IMR-90 (cell line): ENCODE results near the gene MYH16. TPM values are rescaled to one million over a fixed set of nuclear protein-coding genes. Genes with fewer than 3 reads are reported as not detected.
"Not testable (repeated sequence)": the region's sequence is repeated elsewhere in the genome, so short reads cannot be mapped to it uniquely, and the experiment has no call there.

Experiments
- ATAC-seq: fragments of 200-7000 bp; cut with Tn5 transposase; 2 replicates; pipeline ENCODE4 v1.9.1; 2020; ENCODE audit warnings: low read depth, mild to moderate bottlenecking, moderate library complexity
- BruUV-seq: library from RNA; stranded (reverse); fragments of 400-500 nt; replicated peaks from 2 replicates; lab custom pipeline; 2021; lab: Mats Ljungman, UMichigan
- CTCF ChIA-PET: fragments of 300-600 bp; formaldehyde crosslinking; extraction: SDS; loops from one replicate; lab custom pipeline; 2021; ENCODE audit warnings: antibody characterized with exemption; lab: Yijun Ruan, JAX
- POLR2A ChIA-PET: fragments of 300-600 bp; sonication (Branson Sonifier 250); formaldehyde crosslinking; loops from one replicate; lab custom pipeline; 2022; ENCODE audit warnings: antibody characterized with exemption; ENCODE audit not compliant: unreplicated experiment; lab: Charles Lee
- DNase-seq: peaks from one replicate; pipeline ENCODE4 v3.0.0; 2013
- H2AFZ ChIP-seq: replicated peaks from 2 replicates; pipeline ENCODE3; 2013; ENCODE audit warnings: low read length, mild to moderate bottlenecking; ENCODE audit not compliant: poor library complexity
- H2AK5ac ChIP-seq: 2 replicates; pipeline ENCODE4 v1.6.1; 2013; ENCODE audit warnings: low read depth, low read length, inconsistent platforms
- H2AK9ac ChIP-seq: replicated peaks from 2 replicates; pipeline ENCODE3; 2013; ENCODE audit warnings: mild to moderate bottlenecking, low read depth, low read length, moderate library complexity; ENCODE audit not compliant: poor library complexity
- H2BK120ac ChIP-seq: 2 replicates; pipeline ENCODE4 v1.6.1; 2013; ENCODE audit warnings: low read depth, low read length, inconsistent platforms
- H2BK15ac ChIP-seq: 3 replicates; pipeline ENCODE4 v1.6.1; 2013; ENCODE audit warnings: low read depth, low read length, inconsistent platforms
- H2BK20ac ChIP-seq: 2 replicates; pipeline ENCODE4 v1.6.1; 2013; ENCODE audit warnings: low read depth, mild to moderate bottlenecking, inconsistent platforms, low read length, moderate library complexity
- H2BK5ac ChIP-seq: 2 replicates; pipeline ENCODE4 v1.6.1; 2013; ENCODE audit warnings: mild to moderate bottlenecking, low read depth, low read length, inconsistent platforms; ENCODE audit not compliant: poor library complexity, severe bottlenecking
- H3K14ac ChIP-seq: replicated peaks from 2 replicates; pipeline ENCODE4 v1.6.1; 2013; ENCODE audit warnings: low read depth, low read length, inconsistent platforms
- H3K18ac ChIP-seq: 2 replicates; pipeline ENCODE4 v1.6.1; 2013; ENCODE audit warnings: low read depth, low read length, control low read depth
- H3K23ac ChIP-seq: 2 replicates; pipeline ENCODE4 v1.6.1; 2013; ENCODE audit warnings: low read depth, low read length, inconsistent platforms
- H3K27ac ChIP-seq: 2 replicates; pipeline ENCODE4 v1.5.1; 2013; ENCODE audit warnings: mild to moderate bottlenecking, control low read depth, low read length; ENCODE audit not compliant: insufficient read depth
- H3K27me3 ChIP-seq: 2 replicates; pipeline ENCODE4 v1.6.1; 2013; ENCODE audit warnings: low read length; ENCODE audit not compliant: control insufficient read depth, insufficient read depth
- H3K36me3 ChIP-seq: 2 replicates; pipeline ENCODE4 v1.6.1; 2013; ENCODE audit warnings: low read length, mixed read lengths; ENCODE audit not compliant: control insufficient read depth, insufficient read depth
- H3K4ac ChIP-seq: 2 replicates; pipeline ENCODE4 v1.6.1; 2013; ENCODE audit warnings: low read depth, low read length, inconsistent platforms
- H3K4me1 ChIP-seq: 2 replicates; pipeline ENCODE4 v1.6.1; 2013; ENCODE audit warnings: low read length, mixed read lengths; ENCODE audit not compliant: control insufficient read depth, insufficient read depth
- H3K4me2 ChIP-seq: 2 replicates; pipeline ENCODE4 v1.6.1; 2013; ENCODE audit warnings: low read depth, mild to moderate bottlenecking, control low read depth, low read length, moderate library complexity
- H3K4me3 ChIP-seq: 2 replicates; pipeline ENCODE4 v1.5.1; 2013; ENCODE audit warnings: low read depth, mild to moderate bottlenecking, control low read depth, low read length, moderate library complexity; ENCODE audit not compliant: insufficient read depth
- H3K56ac ChIP-seq: 2 replicates; pipeline ENCODE4 v1.6.1; 2013; ENCODE audit warnings: low read length, inconsistent platforms; ENCODE audit not compliant: insufficient read depth; ENCODE audit errors: extremely low read depth
- H3K79me1 ChIP-seq, 2 experiments: 2 replicates each; pipeline ENCODE4 v1.6.1; 2013; ENCODE audit warnings: low read length in 2 of 2, inconsistent platforms in 1 of 2, low read depth in 1 of 2
- H3K9ac ChIP-seq: 2 replicates; pipeline ENCODE4 v1.6.1; 2013; ENCODE audit warnings: low read depth, low read length, control low read depth
- H3K9me1 ChIP-seq: 2 replicates; pipeline ENCODE4 v1.6.1; 2013; ENCODE audit warnings: low read length, inconsistent platforms; ENCODE audit not compliant: insufficient read depth
- H3K9me3 ChIP-seq: 2 replicates; pipeline ENCODE4 v1.6.1; 2013; ENCODE audit warnings: low read length; ENCODE audit not compliant: control insufficient read depth, insufficient read depth
- H4K20me1 ChIP-seq: 2 replicates; pipeline ENCODE4 v1.6.1; 2013; ENCODE audit warnings: low read length, inconsistent platforms; ENCODE audit not compliant: insufficient read depth
- H4K5ac ChIP-seq: 2 replicates; pipeline ENCODE4 v1.6.1; 2013; ENCODE audit warnings: mild to moderate bottlenecking, low read depth, low read length, control low read depth
- H4K8ac ChIP-seq, 2 experiments: 2 replicates each; pipeline ENCODE4 v1.6.1; 2013; ENCODE audit warnings: low read depth in 2 of 2, low read length in 2 of 2, control low read depth in 1 of 2, inconsistent platforms in 1 of 2
- H4K91ac ChIP-seq: 2 replicates; pipeline ENCODE4 v1.6.1; 2013; ENCODE audit warnings: low read depth, low read length, inconsistent platforms; ENCODE audit not compliant: insufficient read depth
- NFE2L2 ChIP-seq: fragments of 150-350 bp; IDR thresholded peaks from 2 replicates; pipeline ENCODE4 v1.6.1; 2016; ENCODE audit warnings: low read depth, mild to moderate bottlenecking, low read length
- WGBS, 2 experiments: methylation state at CpG; one replicate each; pipeline versions ENCODE4 v1.1.5 to v1.1.7; 2013; ENCODE audit warnings: missing lambda C conversion rate in 2 of 2; ENCODE audit not compliant: insufficient read length in 1 of 2; ENCODE audit errors: extremely low coverage in 2 of 2; 5-methylcytosine and 5-hydroxymethylcytosine counted together
- dilution Hi-C: fragments of 300-500 bp; cut with HindIII; formaldehyde crosslinking; loops from one replicate; pipeline ENCODE4 v1.14.3; 2018; ENCODE audit warnings: low sequenced_read_pairs; ENCODE audit not compliant: unreplicated experiment
- in situ Hi-C: fragments of 300-500 bp; cut with MboI; formaldehyde crosslinking; loops from 3 replicates; pipeline ENCODE4 v1.14.3; 2019; ENCODE audit warnings: low sequenced_read_pairs, inconsistent platforms, mixed read lengths
- intact Hi-C: fragments of 100-400 bp; cut with micrococcal nuclease; formaldehyde crosslinking; loops from 2 replicates; pipeline ENCODE4 v1.10.0; 2022
- polyA plus RNA-seq, 3 experiments: library from polyadenylated mRNA; depleted of rRNA; stranded (reverse); fragments of >200 nt; gene quantifications; 2 replicates each; pipeline ENCODE4 v1.2.3, GENCODE V29; 2012; ENCODE audit warnings: low replicate concordance in 1 of 3
- total RNA-seq: library from RNA; depleted of rRNA; stranded (reverse); fragments of >200 nt; gene quantifications from 2 replicates; pipeline ENCODE4 v1.2.3, GENCODE V29; 2012

MYH16 gene
- total and polyA plus RNA-seq, 2 of the 4 experiments (the other 2 are of a cell fraction), result 0.09 to 0.18 TPM

- no peak overlapping the region for H4K91ac ChIP-seq
- ChIA-PET CTCF (no interaction called here), POLR2A (no interaction called here)
- dilution Hi-C loops, result no loop called here
- no peak overlapping the region for H2AK9ac ChIP-seq
- H3K9ac ChIP-seq, result no peak overlapping the region
- H4K5ac ChIP-seq, result no peak overlapping the region
- no peak overlapping the region for H3K4me2 ChIP-seq
- H2AFZ ChIP-seq, result no peak overlapping the region
- no peak overlapping the region for H3K4ac ChIP-seq
- in situ Hi-C loops, result no loop called here
- H3K27ac ChIP-seq, result no peak overlapping the region
- peaks cover 4% of the 10 kb centered on the region; the same call in 1 of the 2 replicates for H3K9me1 ChIP-seq
- 95% methylated on average over 3 of the region's 9 CpGs; no CpG with 5 or more reads in 1 of the 2 experiments for WGBS, 2 experiments
- no peak overlapping the region for H3K14ac ChIP-seq
- H3K23ac ChIP-seq, result no peak overlapping the region
- H3K4me1 ChIP-seq, result peaks cover 5% of the 10 kb centered on the region; the same call in 1 of the 2 replicates
- no peaks in the 10 kb centered on the region; the same call in 1 of the 2 replicates for H3K27me3 ChIP-seq
- H3K9me3 ChIP-seq, result no peaks in the 10 kb centered on the region
- no peaks in the 10 kb centered on the region for H4K20me1 ChIP-seq
- no peak overlapping the region for H2BK5ac ChIP-seq
- DNase-seq (no peak), ATAC-seq (no peak)
- H3K36me3 ChIP-seq, result no peaks in the 10 kb centered on the region
- H3K18ac ChIP-seq, result no peak overlapping the region
- no peak overlapping the region for H2BK20ac ChIP-seq
- H4K8ac ChIP-seq, result no peak overlapping the region
- intact Hi-C loops, result no loop called here
- no peak for TF ChIP-seq NFE2L2
- no peak overlapping the region for H2BK15ac ChIP-seq
- H2AK5ac ChIP-seq, result no peak overlapping the region
- H3K79me1 ChIP-seq, result no peaks in the 10 kb centered on the region
- H3K56ac ChIP-seq, result no peak overlapping the region
- no peak overlapping the region for H2BK120ac ChIP-seq
- H3K4me3 ChIP-seq, result no peak overlapping the region
- BruUV-seq, result no TSS peak
Measured at GRCh38 chr7:99289185-99289584, 16.5 kb downstream of the MYH16 start.

- H4K8ac ChIP-seq, intact Hi-C loops, H3K23ac ChIP-seq, H2AFZ ChIP-seq, in situ Hi-C loops, H3K9me3 ChIP-seq, H3K14ac ChIP-seq, H3K18ac ChIP-seq, H3K9ac ChIP-seq, H2AK9ac ChIP-seq, H3K27ac ChIP-seq, H3K4me1 ChIP-seq, CTCF ChIA-PET, POLR2A ChIA-PET, H3K4me2 ChIP-seq, H3K36me3 ChIP-seq, ATAC-seq, H2AK5ac ChIP-seq, H2BK5ac ChIP-seq, H3K4ac ChIP-seq, H3K27me3 ChIP-seq, H3K56ac ChIP-seq, H4K5ac ChIP-seq, DNase-seq, H2BK20ac ChIP-seq, H4K91ac ChIP-seq, BruUV-seq, H3K79me1 ChIP-seq, H3K9me1 ChIP-seq, H2BK15ac ChIP-seq, H3K4me3 ChIP-seq, dilution Hi-C loops, H4K20me1 ChIP-seq, H2BK120ac ChIP-seq: not testable (repeated sequence)
- no CpG with 5 or more reads among the region's 3 CpGs for WGBS, 2 experiments
Measured at GRCh38 chr7:99290148-99290547, 17.5 kb downstream of the MYH16 start.
